ENCODE measurements around the gene NUDT14.
A peak's percentile ranks its signal among the peaks of the same experiment; 100 is the strongest.

NUDT14 gene

GRCh38 chr14:105167303-105168092, 13.6 kb downstream of the NUDT14 start:
- Mint-ChIP-seq H3K27me3 (ENCODE audit: low read depth) (peaks cover 20% of the 10 kb centered on the region), H3K27ac (no peak overlapping the region), H3K4me1 (ENCODE audit: low read depth) (peaks cover 11% of the 10 kb centered on the region), H3K4me3 (peak overlapping the region; percentile 14), H3K9me3 (no peaks in the 10 kb centered on the region), H3K36me3 (ENCODE audit: low read depth) (no peaks in the 10 kb centered on the region)

- no peaks in the 10 kb centered on the region for H3K36me3 Mint-ChIP-seq (ENCODE audit: low read depth)
- no peaks in the 10 kb centered on the region for H3K9me3 Mint-ChIP-seq
- H3K27ac Mint-ChIP-seq = no peak overlapping the region
- peak overlapping the region; percentile 14 for H3K4me3 Mint-ChIP-seq
- peaks cover 9% of the 10 kb centered on the region for H3K4me1 Mint-ChIP-seq (ENCODE audit: low read depth)
- peaks cover 17% of the 10 kb centered on the region for H3K27me3 Mint-ChIP-seq (ENCODE audit: low read depth)
These were observed 14.4 kb downstream of the NUDT14 start for GRCh38 chr14:105166571-105167302.

- H3K9me3 Mint-ChIP-seq = no peaks in the 10 kb centered on the region
- H3K4me1 Mint-ChIP-seq (ENCODE audit: low read depth) = peaks cover 9% of the 10 kb centered on the region
- H3K36me3 Mint-ChIP-seq (ENCODE audit: low read depth) = no peaks in the 10 kb centered on the region
- no peak overlapping the region for H3K4me3 Mint-ChIP-seq
- no peak overlapping the region for H3K27ac Mint-ChIP-seq
- peaks cover 17% of the 10 kb centered on the region for H3K27me3 Mint-ChIP-seq (ENCODE audit: low read depth)
These were observed 15.2 kb downstream of the NUDT14 start for GRCh38 chr14:105165761-105166485.

- no peaks in the 10 kb centered on the region for H3K9me3 Mint-ChIP-seq
- no peaks in the 10 kb centered on the region for H3K36me3 Mint-ChIP-seq (ENCODE audit: low read depth)
- H3K27ac Mint-ChIP-seq = no peak overlapping the region
- H3K4me3 Mint-ChIP-seq = no peak overlapping the region
- H3K27me3 Mint-ChIP-seq (ENCODE audit: low read depth) = peaks cover 17% of the 10 kb centered on the region
- H3K4me1 Mint-ChIP-seq (ENCODE audit: low read depth) = peaks cover 5% of the 10 kb centered on the region
These were observed 15.9 kb downstream of the NUDT14 start for GRCh38 chr14:105165134-105165704.

- Mint-ChIP-seq H3K27ac (no peak overlapping the region), H3K27me3 (ENCODE audit: low read depth) (peaks cover 8% of the 10 kb centered on the region), H3K9me3 (no peaks in the 10 kb centered on the region), H3K4me3 (no peak overlapping the region), H3K36me3 (ENCODE audit: low read depth) (no peaks in the 10 kb centered on the region), H3K4me1 (ENCODE audit: low read depth) (no peaks in the 10 kb centered on the region)
These were observed 17.9 kb downstream of the NUDT14 start for GRCh38 chr14:105163040-105163742.

GRCh38 chr14:105162669-105162979, 18.5 kb downstream of the NUDT14 start:
- Mint-ChIP-seq H3K9me3 (no peaks in the 10 kb centered on the region), H3K27me3 (ENCODE audit: low read depth) (peaks cover 8% of the 10 kb centered on the region), H3K4me1 (ENCODE audit: low read depth) (no peaks in the 10 kb centered on the region), H3K27ac (no peak overlapping the region), H3K36me3 (ENCODE audit: low read depth) (no peaks in the 10 kb centered on the region), H3K4me3 (no peak overlapping the region)

- Mint-ChIP-seq H3K27ac (no peak overlapping the region), H3K27me3 (ENCODE audit: low read depth) (peaks cover 8% of the 10 kb centered on the region), H3K9me3 (no peaks in the 10 kb centered on the region), H3K36me3 (ENCODE audit: low read depth) (no peaks in the 10 kb centered on the region), H3K4me3 (no peak overlapping the region), H3K4me1 (ENCODE audit: low read depth) (no peaks in the 10 kb centered on the region)
These were observed 19.0 kb downstream of the NUDT14 start for GRCh38 chr14:105161964-105162668.

GRCh38 chr14:105161309-105161708, 19.8 kb downstream of the NUDT14 start:
- Mint-ChIP-seq H3K9me3 (no peaks in the 10 kb centered on the region), H3K4me3 (no peak overlapping the region), H3K27me3 (ENCODE audit: low read depth) (peaks cover under 1% of the 10 kb centered on the region), H3K27ac (no peak overlapping the region), H3K36me3 (ENCODE audit: low read depth) (no peaks in the 10 kb centered on the region), H3K4me1 (ENCODE audit: low read depth) (no peaks in the 10 kb centered on the region)

GRCh38 chr14:105160776-105161175, 20.3 kb downstream of the NUDT14 start:
- no peak overlapping the region for H3K27ac Mint-ChIP-seq
- no peaks in the 10 kb centered on the region for H3K4me1 Mint-ChIP-seq (ENCODE audit: low read depth)

GRCh38 chr14:105159344-105159743, 21.8 kb downstream of the NUDT14 start:
- H3K9me3 Mint-ChIP-seq = no peaks in the 10 kb centered on the region
- no peaks in the 10 kb centered on the region for H3K36me3 Mint-ChIP-seq (ENCODE audit: low read depth)
- no peaks in the 10 kb centered on the region for H3K4me1 Mint-ChIP-seq (ENCODE audit: low read depth)
- no peak overlapping the region for H3K27ac Mint-ChIP-seq
- no peaks in the 10 kb centered on the region for H3K27me3 Mint-ChIP-seq (ENCODE audit: low read depth)
- H3K4me3 Mint-ChIP-seq = no peak overlapping the region

More at GRCh38 chr14:105160776-105161175, 20.3 kb downstream of the NUDT14 start:
- Mint-ChIP-seq H3K4me3 (no peak overlapping the region), H3K36me3 (ENCODE audit: low read depth) (no peaks in the 10 kb centered on the region), H3K27me3 (ENCODE audit: low read depth) (no peaks in the 10 kb centered on the region), H3K9me3 (no peaks in the 10 kb centered on the region)

- H3K27ac Mint-ChIP-seq = no peak overlapping the region
- H3K4me3 Mint-ChIP-seq = no peak overlapping the region
- no peaks in the 10 kb centered on the region for H3K27me3 Mint-ChIP-seq (ENCODE audit: low read depth)
- H3K36me3 Mint-ChIP-seq (ENCODE audit: low read depth) = no peaks in the 10 kb centered on the region
- no peaks in the 10 kb centered on the region for H3K4me1 Mint-ChIP-seq (ENCODE audit: low read depth)
- no peaks in the 10 kb centered on the region for H3K9me3 Mint-ChIP-seq
These were observed 22.3 kb downstream of the NUDT14 start for GRCh38 chr14:105158794-105159193.

GRCh38 chr14:105157872-105158271, 23.2 kb downstream of the NUDT14 start:
- H3K4me1 Mint-ChIP-seq (ENCODE audit: low read depth) = no peaks in the 10 kb centered on the region
- H3K9me3 Mint-ChIP-seq = no peaks in the 10 kb centered on the region
- no peaks in the 10 kb centered on the region for H3K27me3 Mint-ChIP-seq (ENCODE audit: low read depth)
- H3K36me3 Mint-ChIP-seq (ENCODE audit: low read depth) = no peaks in the 10 kb centered on the region
- no peak overlapping the region for H3K4me3 Mint-ChIP-seq
- H3K27ac Mint-ChIP-seq = no peak overlapping the region

- H3K27ac Mint-ChIP-seq = no peak overlapping the region
- no peaks in the 10 kb centered on the region for H3K27me3 Mint-ChIP-seq (ENCODE audit: low read depth)
- H3K36me3 Mint-ChIP-seq (ENCODE audit: low read depth) = no peaks in the 10 kb centered on the region
- H3K9me3 Mint-ChIP-seq = no peaks in the 10 kb centered on the region
- H3K4me1 Mint-ChIP-seq (ENCODE audit: low read depth) = no peaks in the 10 kb centered on the region
- H3K4me3 Mint-ChIP-seq = no peak overlapping the region
These were observed 24.4 kb downstream of the NUDT14 start for GRCh38 chr14:105156414-105157375.

Measured in T-helper 1 cell treated with Interleukin-12 subunit alpha and Interleukin-12 subunit beta and Interleukin-4 antibody, amounts not matched to agents 30 μg/mL and 1 μg/mL, for 36 hours (primary cell).